CD14-positive monocyte (primary cell): Measurements from ENCODE around the gene PHLPP1. TPM values are rescaled to one million over a fixed set of nuclear protein-coding genes. Genes with fewer than 3 reads are reported as not detected.

ENCODE experiments used
- DNase-seq, 3 donors: peaks; one replicate each; pipeline ENCODE4 v3.0.0-alpha.2; 2011 to 2022
- H2AFZ ChIP-seq: 2 replicates; pipeline ENCODE4 v1.6.0; 2012; ENCODE audit warnings: mild to moderate bottlenecking, low read depth, low read length, inconsistent platforms; ENCODE audit not compliant: insufficient read depth, poor library complexity, severe bottlenecking
- H3K27ac ChIP-seq, 2 donors: 1 replicate in 1 of 2; 2 replicates in 1 of 2; pipeline ENCODE4 v1.5.1; 2012 to 2013; ENCODE audit warnings: low read length in 2 of 2, control low read depth in 1 of 2, inconsistent platforms in 1 of 2, low read depth in 1 of 2, mild to moderate bottlenecking in 1 of 2
- H3K27me3 ChIP-seq, 2 donors: one replicate each; pipeline versions ENCODE4 v1.6.0 to v1.6.1; 2011 to 2013; ENCODE audit warnings: low read length in 2 of 2; ENCODE audit not compliant: control insufficient read depth in 2 of 2, insufficient read depth in 2 of 2
- H3K36me3 ChIP-seq, 2 donors: replicated peaks in 1 of 2; 1 replicate in 1 of 2; 2 replicates in 1 of 2; pipeline versions ENCODE4 v1.5.1 to v1.6.1; 2012 to 2013; ENCODE audit warnings: low read length in 2 of 2, control low read depth in 1 of 2, inconsistent platforms in 1 of 2, mild to moderate bottlenecking in 1 of 2; ENCODE audit not compliant: insufficient read depth in 2 of 2, control insufficient read depth in 1 of 2
- H3K4me1 ChIP-seq, 2 donors: 1 replicate in 1 of 2; 2 replicates in 1 of 2; pipeline versions ENCODE4 v1.5.1 to v1.6.1; 2012 to 2013; ENCODE audit warnings: low read length in 2 of 2, control low read depth in 1 of 2, inconsistent platforms in 1 of 2, mild to moderate bottlenecking in 1 of 2, moderate library complexity in 1 of 2; ENCODE audit not compliant: insufficient read depth in 2 of 2, control insufficient read depth in 1 of 2
- H3K4me2 ChIP-seq: replicated peaks from 2 replicates; pipeline ENCODE3; 2012; ENCODE audit warnings: low read length, moderate library complexity, mild to moderate bottlenecking; ENCODE audit not compliant: poor library complexity, severe bottlenecking; ENCODE audit errors: extremely low read depth
- H3K4me3 ChIP-seq, 3 experiments: fragments of 200-600 bp in 1 of 3; sonication (generic) in 1 of 3; replicated peaks in 1 of 3; 1 replicate in 2 of 3; 2 replicates in 1 of 3; pipeline ENCODE4 v1.5.1; 2011 to 2013; ENCODE audit warnings: low read length in 3 of 3, mild to moderate bottlenecking in 3 of 3, control low read depth in 2 of 3, low read depth in 2 of 3, inconsistent platforms in 1 of 3, moderate library complexity in 1 of 3
- H3K79me2 ChIP-seq: 2 replicates; pipeline ENCODE4 v1.6.0; 2012; ENCODE audit warnings: mild to moderate bottlenecking, control low read depth, inconsistent platforms, low read length, moderate library complexity; ENCODE audit not compliant: insufficient read depth
- H3K9ac ChIP-seq: 2 replicates; pipeline ENCODE4 v1.6.0; 2017; ENCODE audit warnings: low read length, mild to moderate bottlenecking; ENCODE audit not compliant: insufficient read depth, poor library complexity, severe bottlenecking
- H3K9me3 ChIP-seq, 2 donors: replicated peaks in 1 of 2; 1 replicate in 1 of 2; 2 replicates in 1 of 2; pipeline versions ENCODE4 v1.5.1 to v1.6.1; 2012 to 2013; ENCODE audit warnings: low read length in 2 of 2, control low read depth in 1 of 2; ENCODE audit not compliant: control insufficient read depth in 1 of 2, insufficient read depth in 1 of 2
- H4K20me1 ChIP-seq: 2 replicates; pipeline ENCODE4 v1.6.0; 2012; ENCODE audit warnings: mild to moderate bottlenecking, low read length, control low read depth, moderate library complexity; ENCODE audit not compliant: insufficient read depth
- H3K27ac Mint-ChIP-seq, 7 donors: one replicate each; pipeline ENCODE4 v1.8.0; 2020; ENCODE audit warnings: mild to moderate bottlenecking in 7 of 7, mixed read lengths in 7 of 7, moderate library complexity in 6 of 7, inconsistent platforms in 2 of 7
- H3K27me3 Mint-ChIP-seq, 3 donors: one replicate each; pipeline ENCODE4 v1.8.0; 2021 to 2022; ENCODE audit warnings: low read depth in 3 of 3, mild to moderate bottlenecking in 3 of 3, mixed read lengths in 3 of 3, moderate library complexity in 3 of 3, inconsistent platforms in 1 of 3
- H3K36me3 Mint-ChIP-seq, 2 donors: one replicate each; pipeline ENCODE4 v1.8.0; 2020; ENCODE audit warnings: mixed read lengths in 2 of 2, inconsistent platforms in 1 of 2, mild to moderate bottlenecking in 1 of 2
- H3K4me1 Mint-ChIP-seq: one replicate; pipeline ENCODE4 v1.8.0; 2020; ENCODE audit warnings: mild to moderate bottlenecking, mixed read lengths
- H3K4me3 Mint-ChIP-seq, 2 donors: one replicate each; pipeline ENCODE4 v1.8.0; 2020; ENCODE audit warnings: mild to moderate bottlenecking in 2 of 2, mixed read lengths in 2 of 2, moderate library complexity in 1 of 2
- H3K9me3 Mint-ChIP-seq, 7 donors: one replicate each; pipeline ENCODE4 v1.8.0; 2020 to 2022; ENCODE audit warnings: mixed read lengths in 7 of 7, mild to moderate bottlenecking in 6 of 7, moderate library complexity in 6 of 7, inconsistent platforms in 2 of 7
- CTCF ChIP-seq: fragments of 200-600 bp; IDR thresholded peaks from one replicate; pipeline ENCODE4 v1.8.0; 2022; ENCODE audit warnings: antibody characterized with exemption, mild to moderate bottlenecking
- WGBS: methylation state at CpG from one replicate; pipeline ENCODE4 v1.1.5; 2013; ENCODE audit warnings: missing lambda C conversion rate; ENCODE audit not compliant: insufficient coverage; 5-methylcytosine and 5-hydroxymethylcytosine counted together
- intact Hi-C, 2 donors: fragments of 100-400 bp; cut with micrococcal nuclease; formaldehyde crosslinking; loops; one replicate each; pipeline versions ENCODE4 v1.15.0 to v1.15.1; 2023
- polyA plus RNA-seq, 3 donors: library from polyadenylated mRNA; depleted of rRNA in 1 of 3; unstranded in 2 of 3; stranded (reverse) in 1 of 3; fragments of 300-500 nt in 2 of 3; fragments of >200 nt in 1 of 3; fragmentation: Illumina TruSeq in 2 of 3; gene quantifications; 1 replicate in 2 of 3; 2 replicates in 1 of 3; pipeline ENCODE4 v1.2.3, GENCODE V29; 2012 to 2021

PHLPP1 gene
- polyA plus RNA-seq, 3 donors, result 0.04 to 2.0 (median 0.55) TPM

- Mint-ChIP-seq H3K27ac (no peak overlapping the region), H3K4me1 (peaks cover 26% of the 10 kb centered on the region), H3K4me3 (no peak overlapping the region), H3K36me3 (peaks cover 27 to 32% of the 10 kb centered on the region in 2 donors), H3K27me3 (peaks cover 0 to 4% (median 2%) of the 10 kb centered on the region in 3 donors), H3K9me3 (no peaks in the 10 kb centered on the region)
- Histone ChIP-seq H3K9me3 (no peaks in the 10 kb centered on the region), H3K27ac (no peak overlapping the region), H3K4me1 (peaks cover 9 to 19% of the 10 kb centered on the region in 2 donors), H3K36me3 (peaks cover 0 to 13% of the 10 kb centered on the region in 2 donors), H3K27me3 (no peaks in the 10 kb centered on the region), H4K20me1 (no peaks in the 10 kb centered on the region), H3K4me2 (no peak overlapping the region), H3K9ac (no peak overlapping the region), H2AFZ (no peak overlapping the region), H3K79me2 (no peaks in the 10 kb centered on the region), H3K4me3 (no peak overlapping the region)
- no peak for DNase-seq
- TF ChIP-seq CTCF, result no peak
- WGBS, result no CpG with 5 or more reads among the region's 1 CpG
- intact Hi-C loops, result no loop called here
These were observed 258.3 kb downstream of the PHLPP1 start for GRCh38 chr18:62973689-62974088.

GRCh38 chr18:62974388-62974787 lies 259.0 kb downstream of the PHLPP1 start:
- H3K27me3 ChIP-seq, result no peaks in the 10 kb centered on the region
- H3K9me3 ChIP-seq, result no peaks in the 10 kb centered on the region
- intact Hi-C loops, result no loop called here
- H3K36me3 ChIP-seq, result peaks cover 0 to 13% of the 10 kb centered on the region in 2 donors
- Mint-ChIP-seq H3K36me3 (peaks cover 27 to 34% of the 10 kb centered on the region in 2 donors), H3K27ac (no peak overlapping the region), H3K9me3 (no peaks in the 10 kb centered on the region), H3K27me3 (peaks cover 0 to 4% (median 0%) of the 10 kb centered on the region in 3 donors), H3K4me1 (peaks cover 33% of the 10 kb centered on the region), H3K4me3 (no peak overlapping the region)
- no peaks in the 10 kb centered on the region for H4K20me1 ChIP-seq
- H3K4me2 ChIP-seq, result no peak overlapping the region
- peaks cover 16 to 26% of the 10 kb centered on the region in 2 donors for H3K4me1 ChIP-seq
- no peak overlapping the region for H3K27ac ChIP-seq
- no peaks in the 10 kb centered on the region for H3K79me2 ChIP-seq
- DNase-seq, result no peak
- H2AFZ ChIP-seq, result no peak overlapping the region
- TF ChIP-seq CTCF, result no peak
- no CpG with 5 or more reads among the region's 3 CpGs for WGBS
- no peak overlapping the region for H3K9ac ChIP-seq
- no peak overlapping the region for H3K4me3 ChIP-seq
